Measurements from ENCODE around the gene CAMKK2. TPM values are rescaled to one million over a fixed set of nuclear protein-coding genes. Genes with fewer than 3 reads are reported as not detected.

Gene CAMKK2
- total RNA-seq, 1 donor from 2014 or later, result 34.4 TPM

GRCh38 chr12:121245951-121246350 lies 50.6 kb downstream of the CAMKK2 start:
- no peak overlapping the region for H3K27ac Mint-ChIP-seq
- no peak overlapping the region for H3K4me3 Mint-ChIP-seq
- H3K9me3 Mint-ChIP-seq, result no peaks in the 10 kb centered on the region
- DNase-seq (ENCODE audit: extremely low spot score, unreplicated experiment), result no peak
- peaks cover 12% of the 10 kb centered on the region for H3K36me3 Mint-ChIP-seq
- TF ChIP-seq CTCF (conservative IDR thresholded peaks at IDR 0.05), result no peak
- no peaks in the 10 kb centered on the region for H3K27me3 Mint-ChIP-seq
- peaks cover 1% of the 10 kb centered on the region for H3K4me1 Mint-ChIP-seq (ENCODE audit: unreplicated experiment)

- Mint-ChIP-seq H3K4me1 (ENCODE audit: unreplicated experiment) (peaks cover 4% of the 10 kb centered on the region), H3K36me3 (peaks cover 13% of the 10 kb centered on the region), H3K27me3 (no peaks in the 10 kb centered on the region), H3K9me3 (no peaks in the 10 kb centered on the region), H3K4me3 (no peak overlapping the region), H3K27ac (no peak overlapping the region)
- TF ChIP-seq CTCF (conservative IDR thresholded peaks at IDR 0.05), result no peak
- no peak for DNase-seq (ENCODE audit: extremely low spot score, unreplicated experiment)
These were observed 51.5 kb downstream of the CAMKK2 start for GRCh38 chr12:121245031-121245430.

GRCh38 chr12:121241156-121241970 lies 55.1 kb downstream of the CAMKK2 start:
- Mint-ChIP-seq H3K4me3 (no peak overlapping the region), H3K27me3 (no peaks in the 10 kb centered on the region), H3K36me3 (peaks cover 17% of the 10 kb centered on the region), H3K4me1 (ENCODE audit: unreplicated experiment) (peaks cover 8% of the 10 kb centered on the region), H3K27ac (no peak overlapping the region), H3K9me3 (no peaks in the 10 kb centered on the region)
- no peak for TF ChIP-seq CTCF (conservative IDR thresholded peaks at IDR 0.05)
- no peak for DNase-seq (ENCODE audit: extremely low spot score, unreplicated experiment)

GRCh38 chr12:121240484-121241101 lies 55.9 kb downstream of the CAMKK2 start:
- Mint-ChIP-seq H3K27me3 (no peaks in the 10 kb centered on the region), H3K4me3 (no peak overlapping the region), H3K4me1 (ENCODE audit: unreplicated experiment) (peaks cover 8% of the 10 kb centered on the region), H3K36me3 (peaks cover 13% of the 10 kb centered on the region), H3K27ac (no peak overlapping the region), H3K9me3 (no peaks in the 10 kb centered on the region)
- no peak for DNase-seq (ENCODE audit: extremely low spot score, unreplicated experiment)
- no peak for TF ChIP-seq CTCF (conservative IDR thresholded peaks at IDR 0.05)

GRCh38 chr12:121240062-121240420 lies 56.5 kb downstream of the CAMKK2 start:
- Mint-ChIP-seq H3K36me3 (peaks cover 13% of the 10 kb centered on the region), H3K27me3 (no peaks in the 10 kb centered on the region), H3K4me3 (no peak overlapping the region), H3K27ac (no peak overlapping the region), H3K4me1 (ENCODE audit: unreplicated experiment) (peaks cover 8% of the 10 kb centered on the region), H3K9me3 (no peaks in the 10 kb centered on the region)
- DNase-seq (ENCODE audit: extremely low spot score, unreplicated experiment), result no peak
- TF ChIP-seq CTCF (conservative IDR thresholded peaks at IDR 0.05), result no peak
